Gastroesophageal sphincter (tissue), 4 donors: ENCODE data around the gene BTBD7. TPM values are rescaled to one million over a fixed set of nuclear protein-coding genes. Genes with fewer than 3 reads are reported as not detected.

Source experiments
- ATAC-seq: fragments of 150-250 bp; one replicate; pipeline ENCODE4 v1.9.1; 2016; ENCODE audit warnings: mild to moderate bottlenecking, moderate library complexity
- H3K27ac ChIP-seq, 4 donors: fragments of 200-600 bp; sonication (generic) in 3 of 4; 1 replicate in 3 of 4; 2 replicates in 1 of 4; pipeline ENCODE4 v1.5.1; 2016 to 2019
- H3K27me3 ChIP-seq: fragments of 200-600 bp; sonication (generic); one replicate; pipeline ENCODE4 v1.5.1; 2019
- H3K36me3 ChIP-seq, 2 donors: fragments of 200-600 bp; sonication (generic); one replicate each; pipeline ENCODE4 v1.5.1; 2019; ENCODE audit warnings: control low read depth in 1 of 2
- H3K4me1 ChIP-seq, 3 donors: fragments of 200-600 bp; sonication (generic); 1 replicate in 2 of 3; 2 replicates in 1 of 3; pipeline ENCODE4 v1.5.1; 2016 to 2019; ENCODE audit warnings: control low read depth in 2 of 3
- H3K4me3 ChIP-seq, 2 donors: fragments of 200-600 bp; sonication (generic); one replicate each; pipeline ENCODE4 v1.5.1; 2019; ENCODE audit warnings: mild to moderate bottlenecking in 1 of 2, moderate library complexity in 1 of 2
- H3K9me3 ChIP-seq, 3 donors: fragments of 200-600 bp; sonication (generic); one replicate each; pipeline ENCODE4 v1.5.1; 2017 to 2019; ENCODE audit warnings: control low read depth in 2 of 3
- CTCF ChIP-seq, 4 experiments: fragments of 200-600 bp in 2 of 4; fragments of 450-650 bp in 2 of 4; sonication (generic) in 1 of 4; IDR thresholded peaks; one replicate each; pipeline ENCODE4 v1.5.1; 2017 to 2019; ENCODE audit warnings: antibody characterized with exemption in 4 of 4, mild to moderate bottlenecking in 2 of 4, moderate library complexity in 2 of 4
- EP300 ChIP-seq: sonication (generic); formaldehyde crosslinking; IDR thresholded peaks from one replicate; pipeline ENCODE4 v1.6.1; 2017; ENCODE audit warnings: antibody characterized with exemption, mild to moderate bottlenecking
- POLR2A ChIP-seq, 2 donors: fragments of 450-650 bp; IDR thresholded peaks; one replicate each; pipeline ENCODE4 v1.6.1; 2017; ENCODE audit warnings: antibody characterized with exemption in 2 of 2, mild to moderate bottlenecking in 2 of 2, moderate library complexity in 1 of 2
- POLR2AphosphoS5 ChIP-seq: sonication (generic); formaldehyde crosslinking; IDR thresholded peaks from one replicate; pipeline ENCODE4 v1.6.1; 2017; ENCODE audit warnings: antibody characterized with exemption
- WGBS, 2 donors: methylation state at CpG; one replicate each; pipeline ENCODE4 v1.1.5; 2018; ENCODE audit warnings: low coverage in 1 of 2; 5-methylcytosine and 5-hydroxymethylcytosine counted together
- total RNA-seq, 4 donors: library from RNA; depleted of rRNA; stranded (reverse); fragments of >200 nt; gene quantifications; one replicate each; pipeline ENCODE4 v1.1.0, GENCODE V29; 2016

BTBD7 gene
- total RNA-seq, 4 donors from 2014 or later: 29.9 to 35.6 (median 33.0) TPM

- 87 to 96% methylated on average over 7 of the region's 12 CpGs for WGBS, 2 donors
- H3K27me3 ChIP-seq: no peaks in the 10 kb centered on the region
- H3K4me1 ChIP-seq: peaks cover 0 to 57% (median 3%) of the 10 kb centered on the region in 3 donors
- no peaks in the 10 kb centered on the region for H3K9me3 ChIP-seq
- H3K4me3 ChIP-seq: no peak overlapping the region
- TF ChIP-seq POLR2A (IDR thresholded peaks at IDR 0.05) (no peak), EP300 (no peak), CTCF (IDR thresholded peaks at IDR 0.05) (no peak), POLR2AphosphoS5 (no peak)
- H3K27ac ChIP-seq: no peak overlapping the region
- no peaks in the 10 kb centered on the region for H3K36me3 ChIP-seq
- ATAC-seq: no peak
These were observed 29.9 kb downstream of the BTBD7 start for GRCh38 chr14:93302688-93303581.

GRCh38 chr14:93301821-93302447 lies 30.9 kb downstream of the BTBD7 start:
- Histone ChIP-seq H3K9me3 (no peaks in the 10 kb centered on the region), H3K27ac (no peak overlapping the region), H3K4me1 (peaks cover 0 to 52% (median 3%) of the 10 kb centered on the region in 3 donors), H3K4me3 (no peak overlapping the region), H3K36me3 (no peaks in the 10 kb centered on the region), H3K27me3 (no peaks in the 10 kb centered on the region)
- WGBS, 2 donors: 86 to 88% methylated on average over 3 to 6 of the region's 6 CpGs
- TF ChIP-seq POLR2A (IDR thresholded peaks at IDR 0.05) (no peak), EP300 (no peak), POLR2AphosphoS5 (no peak), CTCF (IDR thresholded peaks at IDR 0.05) (no peak)
- ATAC-seq: no peak

GRCh38 chr14:93299866-93300265 lies 33.0 kb downstream of the BTBD7 start:
- H3K4me1 ChIP-seq: peaks cover 0 to 38% (median 3%) of the 10 kb centered on the region in 3 donors
- H3K36me3 ChIP-seq: no peaks in the 10 kb centered on the region
- no peak overlapping the region for H3K4me3 ChIP-seq
- H3K27me3 ChIP-seq: no peaks in the 10 kb centered on the region
- no peak for ATAC-seq
- TF ChIP-seq EP300 (no peak), POLR2A (IDR thresholded peaks at IDR 0.05) (no peak), CTCF (IDR thresholded peaks at IDR 0.05) (no peak), POLR2AphosphoS5 (no peak)
- H3K9me3 ChIP-seq: no peaks in the 10 kb centered on the region
- 76 to 83% methylated on average over 6 of the region's 6 CpGs for WGBS, 2 donors
- no peak overlapping the region for H3K27ac ChIP-seq

- Histone ChIP-seq H3K27me3 (no peaks in the 10 kb centered on the region), H3K9me3 (no peaks in the 10 kb centered on the region), H3K36me3 (peaks cover 0 to 3% of the 10 kb centered on the region in 2 donors), H3K4me1 (peaks cover 0 to 37% (median 3%) of the 10 kb centered on the region in 3 donors), H3K27ac (no peak overlapping the region), H3K4me3 (no peak overlapping the region)
- no peak for ATAC-seq
- WGBS, 2 donors: 56 to 81% methylated on average over 2 to 3 of the region's 3 CpGs
- TF ChIP-seq POLR2A (IDR thresholded peaks at IDR 0.05) (no peak), POLR2AphosphoS5 (no peak), EP300 (no peak), CTCF (IDR thresholded peaks at IDR 0.05) (no peak)
These were observed 33.4 kb downstream of the BTBD7 start for GRCh38 chr14:93299416-93299815.
